ENCODE data around the gene SDF4. TPM values are rescaled to one million over a fixed set of nuclear protein-coding genes. Genes with fewer than 3 reads are reported as not detected.

SDF4 gene
- total and polyA plus RNA-seq, 2 of the 13 experiments (the other 11 are each of a cell fraction or from before 2014, with no cell fraction given), result 80.8 to 107 TPM

DNA sequence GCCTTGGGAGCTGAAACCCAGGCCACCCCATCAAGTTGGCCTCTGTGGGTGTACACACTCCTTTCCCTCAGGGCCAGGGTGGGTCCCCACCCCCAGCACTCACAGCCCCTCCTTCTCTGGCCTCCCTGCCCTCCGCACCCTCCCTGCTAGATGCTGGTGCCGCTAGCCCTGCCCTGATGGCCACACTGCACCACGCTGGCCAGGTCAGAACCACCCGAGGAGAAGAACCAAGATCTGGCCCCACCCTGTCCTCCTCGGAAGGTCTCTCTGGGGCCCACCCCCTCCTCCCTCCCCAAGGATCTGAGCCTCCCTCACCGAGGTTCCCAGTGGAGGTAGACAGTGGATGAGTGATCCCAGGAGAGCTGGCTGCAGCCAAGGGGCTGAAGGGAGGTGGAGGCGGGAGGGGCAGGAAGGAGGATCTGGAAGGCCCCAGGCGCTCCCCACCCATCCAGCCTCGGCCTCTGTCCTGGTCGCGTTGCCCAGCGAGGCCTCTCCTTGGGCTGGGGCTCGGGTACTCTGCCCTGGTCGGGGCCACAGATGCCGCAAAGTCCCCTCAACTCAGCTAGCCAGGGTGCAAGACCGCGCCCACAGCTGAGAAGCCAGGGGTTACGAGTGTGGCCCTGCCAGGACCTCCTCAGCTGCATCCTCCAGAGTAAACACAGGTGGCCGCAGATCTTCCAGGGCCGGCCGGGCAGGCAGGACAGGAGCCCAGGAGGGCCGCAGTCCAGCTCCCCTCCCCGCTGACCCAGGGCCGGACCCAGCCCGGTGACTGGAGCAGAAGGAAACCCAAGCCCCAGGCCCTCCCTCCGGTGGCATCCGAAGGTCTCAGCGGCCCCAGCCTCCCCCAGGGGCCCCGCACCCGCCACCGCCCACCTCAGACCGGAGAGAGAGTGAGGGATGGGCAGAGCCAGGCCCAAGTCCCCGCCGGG is 5.4 kb upstream of the SDF4 start:
- Histone ChIP-seq H3K36me3 (replicated peaks in 1 of 2; ENCODE audit: control insufficient read depth in 1 of 2, insufficient read depth in 2 of 2, low read length in 2 of 2) (no peaks in the 10 kb centered on the region), H3K4me1 (ENCODE audit: insufficient read depth, low read length) (peaks cover 88% of the 10 kb centered on the region), H4K20me1 (ENCODE audit: insufficient read depth, low read length) (no peaks in the 10 kb centered on the region), H3K4me3 (replicated peaks in 1 of 3; ENCODE audit: insufficient read depth in 1 of 3, low read depth in 2 of 3, low read length in 3 of 3) (peak overlapping the region; percentile 39 to 80 (median 47)), H2AFZ (ENCODE audit: low read length) (no peak overlapping the region), H3K4me2 (ENCODE audit: low read depth, low read length) (peak overlapping the region; percentile 87), H3K27ac (ENCODE audit: extremely low read length, insufficient read depth, low read length) (peak overlapping the region; percentile 31), H3K9ac (ENCODE audit: insufficient read depth, low read depth, low read length) (peak overlapping the region; percentile 61), H3K27me3 (ENCODE audit: control insufficient read depth in 1 of 2, insufficient read depth in 2 of 2, low read length in 2 of 2) (no peaks in the 10 kb centered on the region; a peak in 1 of 5 replicates), H3K9me3 (ENCODE audit: low read length) (no peaks in the 10 kb centered on the region), H3K79me2 (ENCODE audit: insufficient read depth, low read length) (peaks cover 4% of the 10 kb centered on the region)
- intact Hi-C loops (cut with micrococcal nuclease; ENCODE audit: unreplicated experiment) (loop anchor here (10.0 kb wide), 2 partner anchors 62 to 232 kb away; partner anchors contain the start of genes HES4 and TTLL10), in situ Hi-C loops (cut with HindIII; ENCODE audit: extremely low pct_ligation_motif_present, low pct_unique_long_range_greater_than_20kb) (no loop called here)
- ChIA-PET POLR2A (interaction anchor here (0.9 to 3.3 kb wide), 9 partner anchors 37 to 218 kb away, joined by 3 to 13 read pairs (median 6); partner anchors contain the start of genes AGRN and UBE2J2), CTCF (ENCODE audit: low intra/inter-chr PET ratio, low total read pairs) (no interaction called here)
- FAIRE-seq (no peak), DNase-seq (ENCODE audit: low spot score) (no peak), ATAC-seq (peak; percentile 5)
- no TSS peak for BruUV-seq (replicated peaks)
- WGBS (ENCODE audit: low lambda C conversion rate), result 0% methylated on average over 8 of the region's 34 CpGs
- TF ChIP-seq, protein P1, sequence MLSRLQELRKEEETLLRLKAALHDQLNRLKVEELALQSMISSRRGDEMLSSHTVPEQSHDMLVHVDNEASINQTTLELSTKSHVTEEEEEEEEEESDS (CRISPR knock-in tag; IDR thresholded peaks at IDR 0.05; ENCODE audit: borderline replicate concordance), result no peak
- no peak for TF ChIP-seq ZNF720 (CRISPR knock-in tag; IDR thresholded peaks at IDR 0.05)
- no peak for TF ChIP-seq JDP2 (CRISPR knock-in tag; IDR thresholded peaks at IDR 0.05; ENCODE audit: borderline replicate concordance)
- TF ChIP-seq, protein P2, sequence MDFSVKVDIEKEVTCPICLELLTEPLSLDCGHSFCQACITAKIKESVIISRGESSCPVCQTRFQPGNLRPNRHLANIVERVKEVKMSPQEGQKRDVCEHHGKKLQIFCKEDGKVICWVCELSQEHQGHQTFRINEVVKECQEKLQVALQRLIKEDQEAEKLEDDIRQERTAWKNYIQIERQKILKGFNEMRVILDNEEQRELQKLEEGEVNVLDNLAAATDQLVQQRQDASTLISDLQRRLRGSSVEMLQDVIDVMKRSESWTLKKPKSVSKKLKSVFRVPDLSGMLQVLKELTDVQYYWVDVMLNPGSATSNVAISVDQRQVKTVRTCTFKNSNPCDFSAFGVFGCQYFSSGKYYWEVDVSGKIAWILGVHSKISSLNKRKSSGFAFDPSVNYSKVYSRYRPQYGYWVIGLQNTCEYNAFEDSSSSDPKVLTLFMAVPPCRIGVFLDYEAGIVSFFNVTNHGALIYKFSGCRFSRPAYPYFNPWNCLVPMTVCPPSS (IDR thresholded peaks at IDR 0.05), result no peak
- 0 out of 2 replicates have a peak, but pooled peaks have one; percentile 20 for TF ChIP-seq MEIS2 (CRISPR knock-in tag; IDR thresholded peaks at IDR 0.05)
- TF ChIP-seq, protein P3, sequence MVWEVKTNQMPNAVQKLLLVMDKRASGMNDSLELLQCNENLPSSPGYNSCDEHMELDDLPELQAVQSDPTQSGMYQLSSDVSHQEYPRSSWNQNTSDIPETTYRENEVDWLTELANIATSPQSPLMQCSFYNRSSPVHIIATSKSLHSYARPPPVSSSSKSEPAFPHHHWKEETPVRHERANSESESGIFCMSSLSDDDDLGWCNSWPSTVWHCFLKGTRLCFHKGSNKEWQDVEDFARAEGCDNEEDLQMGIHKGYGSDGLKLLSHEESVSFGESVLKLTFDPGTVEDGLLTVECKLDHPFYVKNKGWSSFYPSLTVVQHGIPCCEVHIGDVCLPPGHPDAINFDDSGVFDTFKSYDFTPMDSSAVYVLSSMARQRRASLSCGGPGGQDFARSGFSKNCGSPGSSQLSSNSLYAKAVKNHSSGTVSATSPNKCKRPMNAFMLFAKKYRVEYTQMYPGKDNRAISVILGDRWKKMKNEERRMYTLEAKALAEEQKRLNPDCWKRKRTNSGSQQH (CRISPR knock-in tag; IDR thresholded peaks at IDR 0.05; ENCODE audit: low read depth), result 0 out of 2 replicates have a peak, but pooled peaks have one; percentile 46
- TF ChIP-seq HMG20B (CRISPR knock-in tag; conservative IDR thresholded peaks at IDR 0.05), result no peak
- 0 out of 2 replicates have a peak, but pooled peaks have one; percentile 9 for TF ChIP-seq ZNF292 (CRISPR knock-in tag; IDR thresholded peaks at IDR 0.05; ENCODE audit: borderline replicate concordance, low read depth)
- TF ChIP-seq, protein P4, sequence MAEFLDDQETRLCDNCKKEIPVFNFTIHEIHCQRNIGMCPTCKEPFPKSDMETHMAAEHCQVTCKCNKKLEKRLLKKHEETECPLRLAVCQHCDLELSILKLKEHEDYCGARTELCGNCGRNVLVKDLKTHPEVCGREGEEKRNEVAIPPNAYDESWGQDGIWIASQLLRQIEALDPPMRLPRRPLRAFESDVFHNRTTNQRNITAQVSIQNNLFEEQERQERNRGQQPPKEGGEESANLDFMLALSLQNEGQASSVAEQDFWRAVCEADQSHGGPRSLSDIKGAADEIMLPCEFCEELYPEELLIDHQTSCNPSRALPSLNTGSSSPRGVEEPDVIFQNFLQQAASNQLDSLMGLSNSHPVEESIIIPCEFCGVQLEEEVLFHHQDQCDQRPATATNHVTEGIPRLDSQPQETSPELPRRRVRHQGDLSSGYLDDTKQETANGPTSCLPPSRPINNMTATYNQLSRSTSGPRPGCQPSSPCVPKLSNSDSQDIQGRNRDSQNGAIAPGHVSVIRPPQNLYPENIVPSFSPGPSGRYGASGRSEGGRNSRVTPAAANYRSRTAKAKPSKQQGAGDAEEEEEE (CRISPR knock-in tag; IDR thresholded peaks at IDR 0.05; ENCODE audit: borderline replicate concordance), result no peak
- no peak for TF ChIP-seq ONECUT2 (CRISPR knock-in tag; IDR thresholded peaks at IDR 0.05)
- TF ChIP-seq MYC (CRISPR knock-in tag; IDR thresholded peaks at IDR 0.05; ENCODE audit: borderline replicate concordance), result no peak
- TF ChIP-seq ZNF331 (CRISPR knock-in tag; IDR thresholded peaks at IDR 0.05), result peak; percentile 23; the same call in 1 of the 2 replicates
- 0 out of 2 replicates have a peak, but pooled peaks have one; percentile 8 for TF ChIP-seq ELF3 (CRISPR knock-in tag; IDR thresholded peaks at IDR 0.05)
- TF ChIP-seq THYN1 (CRISPR knock-in tag; IDR thresholded peaks at IDR 0.05; ENCODE audit: borderline replicate concordance, low read depth), result no peak
- no peak for TF ChIP-seq KMT2A (CRISPR knock-in tag; IDR thresholded peaks at IDR 0.05)
- TF ChIP-seq, protein P5, sequence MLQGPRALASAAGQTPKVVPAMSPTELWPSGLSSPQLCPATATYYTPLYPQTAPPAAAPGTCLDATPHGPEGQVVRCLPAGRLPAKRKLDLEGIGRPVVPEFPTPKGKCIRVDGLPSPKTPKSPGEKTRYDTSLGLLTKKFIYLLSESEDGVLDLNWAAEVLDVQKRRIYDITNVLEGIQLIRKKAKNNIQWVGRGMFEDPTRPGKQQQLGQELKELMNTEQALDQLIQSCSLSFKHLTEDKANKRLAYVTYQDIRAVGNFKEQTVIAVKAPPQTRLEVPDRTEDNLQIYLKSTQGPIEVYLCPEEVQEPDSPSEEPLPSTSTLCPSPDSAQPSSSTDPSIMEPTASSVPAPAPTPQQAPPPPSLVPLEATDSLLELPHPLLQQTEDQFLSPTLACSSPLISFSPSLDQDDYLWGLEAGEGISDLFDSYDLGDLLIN (CRISPR knock-in tag; IDR thresholded peaks at IDR 0.05; ENCODE audit: borderline replicate concordance), result no peak
- no peak for TF ChIP-seq HOXA9 (CRISPR knock-in tag; IDR thresholded peaks at IDR 0.05; ENCODE audit: borderline replicate concordance)
